Stimulated activated naive CD4-positive, alpha-beta T cell (primary cell): Measurements from ENCODE around the gene HRAS.
A peak's percentile ranks its signal among the peaks of the same experiment; 100 is the strongest.

Experiments
- DNase-seq, 6 experiments: peaks; one replicate each; lab custom pipeline; 2025; lab: John Stamatoyannopoulos, UW

The HRAS gene

DNA sequence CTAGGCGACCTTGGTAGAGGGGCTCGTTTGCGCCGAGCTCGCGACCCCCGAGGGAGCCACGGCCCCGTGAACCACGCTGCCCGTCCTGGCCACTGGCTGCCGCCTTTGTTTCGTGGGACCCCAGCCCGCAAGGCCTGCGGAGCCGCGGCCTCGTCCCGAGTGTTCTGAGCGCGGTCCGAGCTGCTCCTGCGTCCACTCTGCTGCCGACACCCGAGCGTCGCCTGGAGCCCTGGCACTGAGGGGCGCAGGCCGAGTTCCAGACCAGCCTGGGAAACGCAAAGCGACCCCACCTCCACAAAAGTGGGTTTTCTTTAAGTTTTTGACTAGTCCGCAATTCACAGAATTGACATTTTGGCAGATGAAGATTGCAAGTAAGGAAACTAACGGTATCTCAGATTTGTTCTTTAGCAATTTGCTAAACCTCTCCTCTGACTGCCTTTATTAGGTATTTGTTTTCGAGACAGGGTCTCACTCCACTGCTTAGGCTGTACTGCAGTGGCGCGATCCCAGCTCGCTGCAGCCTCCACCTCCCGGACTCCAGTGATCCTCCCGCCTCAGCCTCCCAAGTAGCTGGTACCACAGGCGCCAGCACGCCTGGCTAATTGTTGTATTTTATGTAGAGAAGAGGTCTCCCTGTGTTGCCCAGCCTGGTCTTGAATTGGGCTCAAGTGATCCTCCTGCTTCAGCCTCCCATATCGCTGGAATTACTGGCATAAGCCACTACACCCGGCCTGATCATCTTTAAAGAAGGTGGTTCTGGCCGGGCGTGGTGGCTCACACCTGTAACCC is 27.5 kb downstream of the HRAS start:
- no peak for DNase-seq

DNA sequence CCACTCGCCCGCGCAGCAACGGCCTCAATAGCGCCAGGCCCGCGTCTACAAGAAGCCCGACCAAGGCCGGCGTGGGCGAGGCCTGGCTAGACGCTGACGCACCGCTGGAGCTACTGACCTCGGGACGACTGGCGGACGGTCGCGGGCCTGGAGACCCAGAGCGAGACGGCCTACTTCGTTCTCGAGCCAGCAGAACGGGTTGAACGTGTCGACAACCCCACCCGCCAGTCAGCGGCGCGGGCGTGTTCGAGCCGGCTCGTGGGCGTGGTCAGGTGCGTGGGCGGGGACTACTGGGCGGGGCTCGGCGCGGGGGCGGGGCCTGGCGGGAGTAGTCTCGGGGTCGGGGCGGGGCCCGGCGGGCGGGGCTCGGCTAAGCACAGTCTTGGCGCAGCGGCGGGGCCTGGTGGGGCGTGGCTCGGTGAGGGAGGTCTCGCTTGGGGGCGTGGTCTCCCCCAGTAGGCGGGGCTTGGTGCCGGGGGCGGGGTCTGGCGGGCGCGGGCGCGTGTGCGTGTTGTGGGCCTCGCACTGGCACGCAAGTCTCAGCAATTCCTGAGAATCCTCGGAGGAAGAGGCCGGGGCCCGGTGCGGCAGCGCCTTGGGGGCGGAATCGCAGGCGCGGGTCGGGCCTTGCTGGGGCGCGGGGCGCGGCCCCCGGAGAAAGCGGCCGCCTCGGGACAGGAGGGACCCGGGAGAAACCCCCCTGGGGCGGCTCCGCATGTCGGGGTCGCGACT is 28.2 kb downstream of the HRAS start, which contains the start of gene RNH1:
RNH1 (minus strand) TSS at position 248 of the 732 bp plus-strand sequence. CDS start 5,080 bp downstream, outside the sequence.
- DNase-seq: peak; percentile 96 to 99 (median 99)

DNA sequence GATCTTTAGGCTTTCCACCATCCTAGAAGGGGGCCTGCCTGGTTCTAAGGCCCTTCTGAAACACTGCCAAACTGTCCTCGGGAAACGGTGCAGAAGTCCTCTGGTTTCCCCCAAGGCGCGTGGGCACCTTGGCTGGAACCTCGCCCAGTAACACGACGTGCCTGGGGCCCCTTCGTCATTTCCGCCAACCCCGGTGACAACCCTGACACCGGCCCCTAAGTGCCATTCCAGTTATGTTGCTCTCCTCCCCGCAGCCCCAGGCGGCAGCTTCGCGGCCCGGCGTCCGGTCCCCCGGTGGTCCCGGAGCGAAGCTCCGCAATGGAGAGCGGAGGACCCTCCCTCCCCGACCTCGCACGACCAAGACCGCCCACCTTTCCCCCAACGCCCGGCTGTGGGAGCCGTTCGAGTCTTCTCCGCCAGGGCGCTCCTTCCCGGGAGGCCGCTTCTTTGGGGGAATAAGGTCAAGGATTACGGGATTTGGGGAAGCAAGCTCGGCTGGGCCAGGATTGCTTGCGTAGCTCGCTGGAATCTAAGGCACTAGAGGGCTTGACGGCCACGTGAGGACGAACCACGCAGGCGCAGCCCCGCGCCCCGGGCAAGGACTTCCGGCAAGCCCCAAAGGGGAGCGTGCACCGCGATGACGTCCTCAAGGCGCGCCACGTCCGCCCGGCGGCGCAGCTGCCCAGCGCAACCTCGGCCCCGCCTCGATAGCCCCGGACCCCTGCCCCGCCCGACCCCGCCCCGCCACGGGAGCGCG is 29.0 kb downstream of the HRAS start:
- DNase-seq: peak; percentile 91 to 98 (median 96)

DNA sequence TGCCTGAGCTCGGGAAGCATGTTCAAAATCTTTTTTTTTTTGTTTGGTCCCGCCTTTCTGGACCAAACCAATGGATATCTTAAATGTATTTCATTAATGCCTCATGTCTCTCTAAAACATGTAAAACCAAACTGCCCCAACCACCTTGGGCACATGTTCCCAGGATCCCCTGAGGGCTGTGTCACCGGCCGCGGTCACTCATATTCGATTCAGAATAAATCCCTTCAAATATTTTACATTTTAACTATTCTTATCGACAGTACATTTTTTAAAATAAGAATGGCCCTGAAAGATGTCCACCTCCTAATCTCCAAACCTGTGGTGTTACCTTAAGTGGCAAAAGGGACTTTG is 30.4 kb downstream of the HRAS start:
- DNase-seq: no peak

DNA sequence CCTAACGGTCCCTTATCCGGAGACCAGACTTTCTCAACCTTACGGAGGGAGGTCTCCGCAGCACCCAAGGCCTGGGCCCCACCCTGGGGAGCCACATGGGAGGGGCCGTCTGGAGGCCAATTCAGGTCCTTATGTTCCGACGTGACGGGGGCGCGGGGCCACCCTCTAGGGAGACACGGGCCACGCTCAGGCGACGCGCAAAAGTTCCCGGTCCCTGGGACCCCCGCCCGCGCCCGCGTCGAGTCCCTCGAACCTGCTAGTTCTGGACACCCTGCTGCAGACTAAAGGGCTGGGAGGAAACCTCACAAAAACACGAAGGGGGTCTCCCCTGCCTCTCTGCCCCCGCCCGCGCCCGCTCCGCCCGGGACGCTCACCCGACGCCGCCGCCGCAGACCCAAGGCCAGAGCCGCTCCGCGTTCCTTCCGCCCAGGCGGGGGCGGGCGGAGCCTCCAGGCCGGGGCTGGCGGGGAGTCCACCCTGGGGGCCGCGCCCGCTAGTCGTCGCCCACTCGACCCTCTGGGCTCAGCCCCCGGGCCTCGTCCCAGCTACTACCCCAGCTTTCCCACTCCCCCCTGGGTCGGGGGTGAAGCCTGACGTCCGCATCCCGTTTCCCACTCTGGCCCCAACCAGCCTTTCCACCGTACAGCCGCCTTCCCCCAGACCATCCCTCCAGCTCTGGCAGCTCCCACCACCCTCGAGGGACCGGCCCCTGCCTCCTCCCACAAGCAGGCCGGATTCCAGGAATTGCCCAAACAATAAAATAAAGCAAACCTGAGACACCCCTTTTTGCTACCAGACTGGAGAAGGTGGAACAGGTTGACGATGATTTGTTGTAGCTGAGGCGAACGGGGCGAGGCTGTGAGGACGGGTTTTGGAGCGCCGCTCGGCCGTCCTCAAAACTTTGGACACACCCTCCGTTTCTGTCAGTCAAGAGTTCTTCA is 31.1 kb downstream of the HRAS start:
- DNase-seq: no peak

DNA sequence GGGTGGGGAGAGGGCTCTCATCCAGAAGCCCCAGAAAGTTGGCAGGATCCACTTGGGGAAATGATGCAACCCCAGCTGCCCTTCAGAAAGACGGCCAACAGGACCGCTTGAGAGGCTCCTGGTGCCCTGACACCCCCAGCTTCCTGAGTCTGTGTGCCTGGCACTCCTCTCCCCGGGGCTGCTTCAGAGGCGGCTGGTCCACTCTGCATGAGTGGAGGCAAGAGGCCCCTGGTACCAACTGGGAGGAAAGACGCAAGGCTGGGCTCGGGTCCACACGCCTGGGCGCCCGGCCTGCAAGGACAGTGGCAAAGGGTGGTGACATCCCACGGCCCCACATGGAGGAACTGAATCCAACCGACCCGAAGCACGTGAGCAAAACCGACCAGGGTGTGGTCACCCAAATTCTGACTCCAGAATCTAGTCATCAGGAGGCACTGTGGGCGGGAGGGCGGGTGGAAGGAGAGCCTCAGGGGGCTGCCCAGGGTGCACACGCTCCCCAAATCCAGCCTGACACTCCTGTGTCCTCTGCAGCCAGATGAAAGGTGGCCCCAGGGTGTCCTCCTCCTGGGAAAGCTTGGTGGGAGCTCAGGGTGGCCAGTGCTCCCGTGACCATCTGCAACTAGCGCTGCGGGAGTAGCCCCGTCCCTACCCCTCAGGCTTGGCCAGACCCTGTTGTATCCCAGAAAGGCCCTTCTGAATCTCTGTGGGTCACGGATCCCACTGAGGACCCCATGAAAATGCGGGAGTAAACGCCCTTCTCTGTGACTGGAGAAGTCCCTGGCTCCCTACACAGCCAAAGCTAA is 32.0 kb downstream of the HRAS start:
- DNase-seq: no peak

DNA sequence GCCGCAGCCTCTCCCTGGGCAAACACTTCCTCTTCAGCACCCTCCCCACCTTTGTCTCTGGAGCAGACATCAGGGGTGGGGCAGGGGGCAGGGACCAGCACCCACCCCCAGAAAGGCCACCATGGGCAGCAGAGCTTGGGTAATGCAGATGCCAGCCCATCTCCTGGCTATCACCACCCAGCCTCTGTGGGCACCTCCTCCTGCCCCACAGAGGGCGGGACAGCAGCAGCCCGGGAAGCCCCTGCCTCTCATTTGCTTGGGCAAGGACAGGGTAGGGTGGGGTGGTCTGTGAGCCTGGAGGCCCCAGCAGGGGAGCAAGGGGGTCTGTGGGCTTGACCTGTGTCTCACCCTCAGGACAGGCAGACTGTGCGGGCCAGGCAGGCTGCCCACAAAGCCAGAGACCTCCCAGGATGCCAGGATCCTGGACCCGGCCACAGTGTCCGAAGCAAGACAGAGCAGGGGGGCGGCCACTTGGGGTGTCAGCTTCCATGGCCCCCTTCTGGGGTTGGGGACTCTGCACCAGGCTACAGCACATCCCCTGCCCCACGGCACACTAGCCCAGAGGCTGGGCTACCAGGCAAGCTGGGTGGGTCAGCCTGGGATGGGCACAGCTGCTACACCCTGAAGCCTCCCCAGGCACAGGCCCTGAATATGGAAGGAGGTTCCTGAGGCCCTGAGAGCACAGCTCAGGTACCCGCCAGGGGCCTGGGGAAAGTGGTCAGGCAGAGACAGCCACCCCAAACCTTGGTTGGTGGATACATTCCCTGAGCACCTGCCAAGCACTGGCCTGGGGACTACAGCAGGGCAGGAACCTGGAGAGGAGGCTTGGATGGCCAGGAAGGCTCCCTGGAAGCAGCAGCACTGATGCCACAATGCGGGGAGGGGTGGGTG is 32.8 kb downstream of the HRAS start:
- no peak for DNase-seq

DNA sequence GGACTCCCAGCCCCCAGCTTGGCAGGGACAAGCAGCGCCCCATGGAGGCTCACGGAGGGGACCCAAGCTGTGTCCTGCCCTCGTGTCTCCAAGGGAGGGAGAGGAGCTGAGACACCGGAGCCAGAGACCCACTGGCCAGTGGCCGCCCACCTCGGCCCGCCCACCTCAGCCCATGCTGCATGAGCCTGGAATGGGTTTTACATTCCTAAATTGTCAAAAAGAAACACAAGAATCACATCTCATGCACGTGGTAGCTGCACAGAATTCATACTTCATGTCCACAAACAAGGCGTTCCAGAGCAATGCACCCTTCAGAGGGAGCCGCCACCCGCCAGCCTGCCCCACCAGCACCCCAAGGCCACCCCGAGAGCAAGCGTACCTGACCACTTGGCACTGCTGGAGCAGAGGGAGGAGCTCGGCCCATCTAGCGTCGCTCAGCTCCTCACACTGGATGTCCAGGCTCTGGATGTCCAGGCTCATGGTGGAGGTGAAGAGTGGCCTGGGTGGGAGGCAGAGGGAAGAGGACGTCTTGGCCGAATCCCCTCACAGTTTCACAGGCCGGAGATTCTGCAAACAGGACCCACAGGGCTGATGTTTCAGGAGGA is 33.6 kb downstream of the HRAS start:
- DNase-seq: no peak

DNA sequence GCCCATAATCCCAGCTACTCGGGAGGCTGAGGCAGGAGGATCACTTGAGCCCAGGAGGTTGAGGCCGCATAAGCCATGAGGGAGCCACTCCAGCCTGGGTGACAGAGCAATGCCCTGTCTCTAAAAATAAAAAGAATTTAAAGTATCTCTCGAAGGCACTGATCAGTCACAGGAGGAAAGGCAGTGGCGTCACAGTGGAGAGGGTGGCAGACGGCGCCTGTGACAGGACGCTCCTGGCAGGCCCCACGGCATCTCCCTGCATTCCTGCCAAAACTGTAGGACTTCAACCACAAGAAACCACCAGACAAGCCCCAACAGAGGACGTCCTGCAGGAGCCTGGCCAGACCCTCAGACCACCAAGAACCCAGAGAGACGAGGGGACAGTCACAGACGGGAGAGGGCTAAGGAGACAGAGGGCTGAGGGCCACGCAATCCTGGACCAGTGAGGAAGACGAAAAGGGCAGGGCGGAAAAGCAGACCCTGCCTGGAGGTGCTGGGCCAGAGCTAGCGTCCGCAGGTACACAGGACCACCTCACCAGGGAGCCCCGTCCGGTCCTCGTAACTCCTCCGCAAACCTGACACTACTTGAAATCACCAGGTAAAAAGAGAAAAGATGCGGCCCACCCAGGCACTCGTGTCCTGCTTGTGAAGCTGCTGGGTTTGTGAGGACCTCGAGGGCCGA is 34.2 kb downstream of the HRAS start:
- no peak for DNase-seq

DNA sequence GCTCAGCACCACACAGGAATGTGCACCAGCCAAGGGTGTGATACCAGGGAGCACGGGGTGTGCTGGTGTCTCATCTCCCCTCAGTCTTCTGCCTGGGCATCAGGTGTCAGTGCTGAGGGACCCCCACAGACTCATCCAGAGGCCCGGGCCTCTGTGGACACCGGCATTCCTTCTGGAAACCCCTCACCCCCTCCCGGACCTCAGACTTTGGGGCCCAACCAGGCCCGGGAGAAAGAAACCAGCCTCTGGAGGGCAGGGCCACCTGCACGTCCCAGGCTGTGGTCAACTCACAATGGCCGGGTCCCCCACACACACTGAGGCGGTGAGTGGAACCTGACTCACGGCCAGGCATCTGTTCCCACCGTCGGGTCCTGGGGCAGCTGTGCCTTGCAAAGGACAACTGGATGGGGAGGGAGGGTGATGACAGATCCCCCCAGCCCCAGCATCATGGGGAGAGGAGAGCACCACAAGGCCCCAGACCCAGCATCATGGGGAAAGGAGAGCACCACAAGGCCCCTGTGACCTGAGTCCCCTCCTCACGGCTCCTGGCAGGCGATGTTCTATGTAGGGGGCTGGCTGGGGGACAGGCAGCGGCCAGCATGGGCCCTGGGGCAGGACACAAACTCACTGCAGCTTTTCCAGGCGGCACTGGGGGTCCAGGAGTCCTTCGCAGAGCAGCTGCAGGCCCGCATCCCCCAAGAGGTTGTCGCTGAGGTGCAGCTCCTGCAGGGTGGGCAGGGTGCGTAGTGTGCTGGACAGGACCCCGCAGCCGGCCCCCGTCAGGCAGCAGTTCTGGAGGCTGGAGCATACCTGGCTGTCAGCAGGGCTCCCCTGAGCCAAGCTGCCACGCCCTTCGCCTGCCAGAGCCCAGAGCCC is 35.9 kb downstream of the HRAS start:
- no peak for DNase-seq

DNA sequence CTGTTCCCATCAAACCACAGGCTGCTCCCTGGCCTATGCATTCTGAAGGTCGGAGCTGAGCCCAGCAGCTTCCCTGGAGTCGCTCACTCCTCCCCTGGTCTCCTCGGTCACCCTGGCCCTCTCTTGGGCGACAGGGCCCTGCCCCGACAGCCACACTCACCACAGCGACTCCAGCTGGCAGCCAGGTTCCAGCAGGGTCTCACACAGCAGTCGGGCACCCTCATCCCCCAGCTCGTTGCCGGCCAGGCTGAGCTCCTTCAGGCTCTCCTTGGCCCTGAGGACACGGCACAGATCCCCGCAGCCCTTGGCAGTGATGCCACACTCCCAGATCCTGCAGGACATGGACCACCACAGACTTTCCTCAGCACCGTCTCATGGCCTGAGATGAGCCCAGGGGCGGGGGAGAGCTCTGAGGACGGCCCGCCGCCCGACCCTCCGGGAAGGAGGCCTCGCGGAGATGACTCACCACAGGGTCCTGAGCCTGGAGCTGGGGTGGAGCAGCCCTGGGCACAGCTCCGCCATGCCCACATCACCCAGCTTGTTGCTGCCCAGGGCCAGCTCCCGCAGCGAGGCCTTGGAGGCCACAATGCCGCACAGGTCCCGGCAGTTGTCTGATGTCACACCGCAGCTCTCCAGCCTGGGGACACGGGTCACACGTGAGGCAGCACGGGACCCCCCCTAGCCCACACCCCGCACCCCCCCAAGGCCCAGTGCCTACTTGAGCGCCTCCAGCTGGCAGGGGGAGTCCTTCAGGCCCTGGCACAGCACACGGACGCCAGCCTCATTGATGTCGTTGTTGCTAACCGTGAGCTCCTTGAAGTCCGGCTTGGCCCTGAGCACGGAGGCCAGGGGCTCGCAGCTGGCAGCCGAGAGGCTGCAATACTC is 36.8 kb downstream of the HRAS start:
- no peak for DNase-seq

DNA sequence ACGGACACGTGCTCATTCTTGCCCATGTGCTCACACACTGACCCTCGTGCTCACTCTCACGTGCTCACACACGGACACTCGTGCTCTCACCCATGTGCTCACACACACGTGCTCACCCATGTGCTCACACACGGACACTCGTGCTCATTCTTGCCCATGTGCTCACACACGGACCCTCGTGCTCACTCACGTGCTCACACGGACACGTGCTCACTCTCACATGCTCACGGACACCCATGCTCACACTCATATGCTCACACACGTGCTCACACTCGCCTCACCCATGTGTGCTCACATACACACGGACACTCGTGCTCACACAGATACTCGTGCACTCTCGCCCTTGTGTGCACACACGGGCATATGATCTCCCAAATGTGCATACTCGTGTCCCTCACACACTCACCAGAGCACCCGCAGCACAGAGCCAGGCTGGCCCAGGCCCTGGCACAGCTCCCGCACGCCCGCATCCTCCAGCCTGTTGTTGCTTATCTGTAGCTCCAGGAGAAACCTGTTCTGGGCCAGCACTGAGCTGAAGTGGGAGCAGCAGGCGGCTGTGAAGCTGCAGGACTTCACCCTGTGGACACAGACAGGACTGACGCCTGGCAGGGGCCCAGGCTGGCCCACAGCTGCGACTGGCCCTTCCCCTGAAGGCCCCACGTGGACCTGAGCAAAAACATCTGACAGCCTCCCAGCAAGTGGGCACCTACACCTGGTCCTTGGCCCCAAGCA is 37.6 kb downstream of the HRAS start:
- no peak for DNase-seq

DNA sequence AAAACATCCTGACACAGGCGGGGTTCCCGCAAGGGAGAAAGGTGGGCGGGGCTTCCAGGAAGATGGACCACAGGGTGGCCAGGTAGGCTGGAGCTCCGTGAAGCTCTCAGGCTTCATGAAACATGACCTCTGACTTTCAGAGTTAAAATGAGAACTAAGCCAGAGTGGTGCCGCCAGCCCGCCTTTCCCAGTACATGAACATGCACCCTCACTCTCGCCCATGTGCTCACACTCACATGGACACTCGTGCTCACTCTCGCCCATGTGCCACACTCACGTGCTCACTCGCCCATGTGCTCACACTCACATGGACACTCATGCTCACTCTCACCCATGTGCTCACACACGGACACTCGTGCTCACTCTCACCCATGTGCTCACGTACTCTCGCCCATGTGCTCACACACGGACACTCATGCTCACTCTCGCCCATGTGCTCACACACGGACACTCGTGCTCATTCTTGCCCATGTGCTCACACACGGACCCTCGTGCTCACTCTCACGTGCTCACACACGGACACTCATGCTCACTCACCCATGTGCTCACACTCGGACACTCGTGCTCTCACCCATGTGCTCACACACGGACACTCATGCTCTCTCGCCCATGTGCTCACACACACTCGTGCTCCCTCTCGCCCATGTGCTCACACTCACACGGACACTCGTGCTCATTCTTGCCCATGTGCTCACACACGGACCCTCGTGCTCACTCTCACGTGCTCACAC is 38.4 kb downstream of the HRAS start:
- DNase-seq: no peak

DNA sequence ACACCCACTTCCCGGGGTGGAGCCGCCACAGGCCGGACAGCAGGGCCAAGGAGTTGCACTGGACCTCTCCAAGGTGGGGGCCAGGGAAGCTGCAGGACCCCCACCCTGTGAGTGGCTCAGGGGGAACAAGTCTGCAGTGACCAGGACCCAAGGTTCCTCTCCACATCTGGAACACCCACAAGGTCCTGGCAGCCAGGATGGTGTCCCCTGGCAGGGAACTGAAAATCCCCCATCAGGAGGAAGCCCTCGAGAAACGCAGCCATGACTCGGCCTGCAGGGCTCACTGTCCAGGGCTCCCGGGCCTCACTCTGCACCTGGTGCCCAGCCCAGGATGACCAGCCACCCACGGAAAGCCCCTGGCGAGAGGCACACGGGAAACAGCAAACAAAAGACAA is 39.8 kb downstream of the HRAS start:
- DNase-seq: no peak
